GM12878 (cell line): ENCODE measurements around the gene SMIM14. TPM values are rescaled to one million over a fixed set of nuclear protein-coding genes. Genes with fewer than 3 reads are reported as not detected.

Experiments used
- ATAC-seq: fragments of 200-7000 bp; cut with Tn5 transposase; 3 replicates; pipeline ENCODE4 v1.9.1; 2020; ENCODE audit warnings: mild to moderate bottlenecking, moderate library complexity
- BruUV-seq: library from RNA; stranded (reverse); fragments of 400-500 nt; replicated peaks from 2 replicates; lab custom pipeline; 2021; lab: Mats Ljungman, UMichigan
- CTCF ChIA-PET: fragments of 300-600 bp; sonication (Branson Sonifier 250); formaldehyde crosslinking; extraction: SDS; loops from one replicate; lab custom pipeline; 2021; ENCODE audit warnings: inconsistent platforms; lab: Yijun Ruan, JAX
- POLR2A ChIA-PET: fragments of 350-600 bp; formaldehyde crosslinking; extraction: SDS; loops from one replicate; lab custom pipeline; 2021; ENCODE audit warnings: inconsistent platforms; lab: Charles Lee
- RAD21 ChIA-PET: fragments of 300-600 bp; sonication (Branson Sonifier 250); formaldehyde crosslinking; loops from one replicate; lab custom pipeline; 2023; ENCODE audit warnings: antibody characterized with exemption; ENCODE audit not compliant: unreplicated experiment; lab: Charles Lee
- SMC1A ChIA-PET: fragments of 300-600 bp; sonication (Branson Sonifier 250); formaldehyde crosslinking; loops from one replicate; lab custom pipeline; 2023; ENCODE audit not compliant: unreplicated experiment, uncharacterized antibody; lab: Charles Lee
- DNase-seq: peaks from one replicate; pipeline ENCODE4 v3.0.0-alpha.2; 2011; ENCODE audit warnings: low read depth, low spot score
- FAIRE-seq: peaks from 3 replicates; lab custom pipeline; 2011; peaks lifted over from hg19 to GRCh38; lab: Jason Lieb, UNC
- H2AFZ ChIP-seq: 2 replicates; pipeline ENCODE4 v1.6.0; 2011; ENCODE audit warnings: low read depth, low read length, control low read depth; ENCODE audit not compliant: control insufficient read depth
- H3K27ac ChIP-seq: 2 replicates; pipeline ENCODE4 v1.5.1; 2011; ENCODE audit warnings: control low read depth; ENCODE audit not compliant: control insufficient read depth, insufficient read depth
- H3K27me3 ChIP-seq, 2 experiments: replicated peaks in 1 of 2; 2 replicates each; pipeline versions ENCODE4 v1.6.0 to v1.6.1; 2011; ENCODE audit warnings: low read length in 1 of 2; ENCODE audit not compliant: control insufficient read depth in 2 of 2, insufficient read depth in 2 of 2
- H3K36me3 ChIP-seq, 2 experiments: 2 replicates each; pipeline ENCODE4 v1.5.1; 2011; ENCODE audit warnings: low read length in 1 of 2; ENCODE audit not compliant: control insufficient read depth in 2 of 2, insufficient read depth in 2 of 2
- H3K4me1 ChIP-seq: 2 replicates; pipeline ENCODE4 v1.6.1; 2011; ENCODE audit warnings: mild to moderate bottlenecking, low read length, moderate library complexity, mixed read lengths; ENCODE audit not compliant: control insufficient read depth, insufficient read depth
- H3K4me2 ChIP-seq: 2 replicates; pipeline ENCODE4 v1.6.0; 2011; ENCODE audit warnings: control low read depth; ENCODE audit not compliant: control insufficient read depth, insufficient read depth
- H3K4me3 ChIP-seq: fragments of 200-600 bp; sonication (generic); 2 replicates; pipeline ENCODE4 v1.5.1; 2016
- H3K79me2 ChIP-seq: 2 replicates; pipeline ENCODE4 v1.6.0; 2011; ENCODE audit warnings: low read length; ENCODE audit not compliant: control insufficient read depth, insufficient read depth
- H3K9ac ChIP-seq: 2 replicates; pipeline ENCODE4 v1.8.0; 2011; ENCODE audit warnings: low read length, control low read depth, mixed read lengths; ENCODE audit not compliant: control insufficient read depth, insufficient read depth
- H3K9me3 ChIP-seq: replicated peaks from 3 replicates; pipeline ENCODE4 v1.5.1; 2011; ENCODE audit warnings: mild to moderate bottlenecking, low read length; ENCODE audit not compliant: control insufficient read depth, insufficient read depth
- H4K20me1 ChIP-seq: 2 replicates; pipeline ENCODE4 v1.6.0; 2011; ENCODE audit not compliant: control insufficient read depth, insufficient read depth
- EED ChIP-seq: sonication (generic); IDR thresholded peaks from 2 replicates; pipeline ENCODE4 v1.6.1; 2016; ENCODE audit warnings: antibody characterized with exemption, low read depth
- MEF2B ChIP-seq: fragments of 450-650 bp; IDR thresholded peaks from 2 replicates; pipeline ENCODE4 v1.6.1; 2018; ENCODE audit warnings: mild to moderate bottlenecking, moderate library complexity; ENCODE audit not compliant: partially characterized antibody, poor library complexity, severe bottlenecking
- WGBS: methylation state at CpG from one replicate; pipeline ENCODE4 v1.1.6; 2016; ENCODE audit warnings: low lambda C conversion rate; ENCODE audit not compliant: insufficient replicate concordance, insufficient coverage; ENCODE audit errors: missing lambda C conversion rate; 5-methylcytosine and 5-hydroxymethylcytosine counted together
- in situ Hi-C: fragments of 300-500 bp; cut with MboI; formaldehyde crosslinking; loops from 9 replicates; pipeline ENCODE4 v1.14.3; 2018; ENCODE audit warnings: mixed read lengths
- intact Hi-C: fragments of 100-400 bp; cut with micrococcal nuclease; formaldehyde crosslinking; loops from one replicate; pipeline ENCODE4 v1.14.2; 2022; ENCODE audit not compliant: unreplicated experiment
- polyA plus RNA-seq, 11 experiments: library from polyadenylated mRNA; depleted of rRNA in 4 of 11; unstranded in 6 of 11; stranded (reverse) in 5 of 11; fragments of >200 nt; fragmentation: Nextera tagmentation in 4 of 11; fragmentation: Illumina TruSeq in 1 of 11; extraction: Ambion mirVana in 4 of 11; extraction: Trizol in 1 of 11; gene quantifications; 1 replicate in 1 of 11; 2 replicates in 10 of 11; pipeline versions ENCODE4 v1.2.1 to v1.2.3, GENCODE V29; 2011 to 2016; ENCODE audit warnings: inconsistent platforms in 2 of 11, missing spikeins in 2 of 11, low read depth in 1 of 11
- total RNA-seq, 4 experiments: library from RNA; depleted of rRNA in 3 of 4; stranded (reverse); fragments of >200 nt in 3 of 4; fragmentation: Illumina TruSeq in 1 of 4; extraction: Trizol in 1 of 4; gene quantifications; 2 replicates each; pipeline versions ENCODE4 v1.2.1 to v1.2.3, GENCODE V29; 2013 to 2021
- TF ChIP-seq, protein P1 (sequence below): IDR thresholded peaks from 2 replicates; pipeline ENCODE4 v1.6.1; 2012; ENCODE audit warnings: low read length, inconsistent platforms

Gene SMIM14
- total and polyA plus RNA-seq, 10 of the 15 experiments (the other 5 are each of a cell fraction or from before 2014, with no cell fraction given) = 125 to 671 (median 188) TPM

DNA sequence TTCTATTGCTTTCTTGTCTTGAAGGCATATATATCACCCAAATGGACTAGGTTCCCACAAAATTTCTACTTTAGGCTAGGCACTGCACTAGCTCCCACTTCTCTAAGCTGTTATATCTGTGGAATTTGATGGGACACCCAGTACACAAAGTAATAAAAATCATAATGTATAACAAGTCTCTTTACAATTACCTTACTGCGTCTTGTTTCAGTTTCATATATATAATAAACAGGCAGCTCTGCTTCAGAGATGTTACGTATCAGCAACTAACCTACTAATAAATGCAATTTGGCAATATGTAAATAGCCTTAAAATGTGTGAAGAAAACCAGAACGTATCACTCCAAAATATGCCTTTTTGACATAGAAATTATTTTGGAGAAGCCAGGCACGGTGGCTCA lies 69.5 kb downstream of the SMIM14 start:
- intact Hi-C loops = no loop called here
- Histone ChIP-seq H3K36me3 (peaks cover 3 to 9% of the 10 kb centered on the region in 2 experiments), H3K27ac (peak overlapping the region; percentile 82)
- ChIA-PET RAD21 (interaction anchor here (0.8 to 2.5 kb wide), 10 partner anchors 14 to 138 kb away, joined by 3 to 12 read pairs (median 4); partner anchors contain the start of genes SMIM14 and UGDH), SMC1A (interaction anchor here (1.0 to 2.5 kb wide), 14 partner anchors 10 to 70 kb away, joined by 3 to 19 read pairs (median 8); partner anchors contain the start of genes SMIM14 and UGDH)
- peak; percentile 91 for FAIRE-seq
- TF ChIP-seq MEF2B = peak; percentile 25
- TF ChIP-seq, protein P1, sequence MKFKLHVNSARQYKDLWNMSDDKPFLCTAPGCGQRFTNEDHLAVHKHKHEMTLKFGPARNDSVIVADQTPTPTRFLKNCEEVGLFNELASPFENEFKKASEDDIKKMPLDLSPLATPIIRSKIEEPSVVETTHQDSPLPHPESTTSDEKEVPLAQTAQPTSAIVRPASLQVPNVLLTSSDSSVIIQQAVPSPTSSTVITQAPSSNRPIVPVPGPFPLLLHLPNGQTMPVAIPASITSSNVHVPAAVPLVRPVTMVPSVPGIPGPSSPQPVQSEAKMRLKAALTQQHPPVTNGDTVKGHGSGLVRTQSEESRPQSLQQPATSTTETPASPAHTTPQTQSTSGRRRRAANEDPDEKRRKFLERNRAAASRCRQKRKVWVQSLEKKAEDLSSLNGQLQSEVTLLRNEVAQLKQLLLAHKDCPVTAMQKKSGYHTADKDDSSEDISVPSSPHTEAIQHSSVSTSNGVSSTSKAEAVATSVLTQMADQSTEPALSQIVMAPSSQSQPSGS = 0 out of 2 replicates have a peak, but pooled peaks have one; percentile 2
- no peak for TF ChIP-seq EED
- TF ChIP-seq, all 136 proteins: peak for 2
- DNase-seq (no peak), ATAC-seq (peak; percentile 67)
- Histone ChIP-seq H3K27me3 (no peaks in the 10 kb centered on the region), H3K79me2 (no peaks in the 10 kb centered on the region; the same call in 1 of the 2 replicates), H2AFZ (peak overlapping the region; percentile 89), H3K9me3 (peaks cover 6% of the 10 kb centered on the region; the same call in 2 of the 3 replicates), H3K9ac (peak overlapping the region; percentile 57), H3K4me1 (peaks cover 7% of the 10 kb centered on the region), H3K4me2 (peak overlapping the region; percentile 92), H4K20me1 (no peaks in the 10 kb centered on the region), H3K4me3 (peak overlapping the region; percentile 8; the same call in 1 of the 2 replicates)
- 12% methylated on average over 4 of the region's 4 CpGs for WGBS
- ChIA-PET CTCF (interaction anchor here (0.6 to 1.7 kb wide), 6 partner anchors 10 to 100 kb away, joined by 3 to 8 read pairs (median 4); partner anchors contain the start of gene UGDH), POLR2A (interaction anchor here (0.5 to 1.2 kb wide), 3 partner anchors 63 to 111 kb away, joined by 3 to 4 read pairs (median 4); no protein-coding TSS in a partner anchor)
- no TSS peak for BruUV-seq
- in situ Hi-C loops = no loop called here
